Prostate gland (tissue), 2 donors: ENCODE data around the gene ARFRP1.

Experiments
- POLR2A ChIP-seq: fragments of 450-650 bp; IDR thresholded peaks from one replicate; pipeline ENCODE4 v1.6.1; 2016; ENCODE audit warnings: antibody characterized with exemption, mild to moderate bottlenecking
- POLR2AphosphoS5 ChIP-seq: sonication (generic); formaldehyde crosslinking; IDR thresholded peaks from one replicate; pipeline ENCODE4 v1.6.1; 2017; ENCODE audit warnings: antibody characterized with exemption
- TF ChIP-seq, protein P1 (sequence below), 4 experiments: fragments of 200-600 bp in 2 of 4; fragments of 450-650 bp in 2 of 4; sonication (generic) in 2 of 4; IDR thresholded peaks; 1 replicate in 3 of 4; 2 replicates in 1 of 4; pipeline ENCODE4 v1.5.1; 2016 to 2019; ENCODE audit warnings: antibody characterized with exemption in 4 of 4, mild to moderate bottlenecking in 2 of 4, moderate library complexity in 2 of 4

- TF ChIP-seq POLR2A (no peak), POLR2AphosphoS5 (no peak)
- TF ChIP-seq, protein P1, sequence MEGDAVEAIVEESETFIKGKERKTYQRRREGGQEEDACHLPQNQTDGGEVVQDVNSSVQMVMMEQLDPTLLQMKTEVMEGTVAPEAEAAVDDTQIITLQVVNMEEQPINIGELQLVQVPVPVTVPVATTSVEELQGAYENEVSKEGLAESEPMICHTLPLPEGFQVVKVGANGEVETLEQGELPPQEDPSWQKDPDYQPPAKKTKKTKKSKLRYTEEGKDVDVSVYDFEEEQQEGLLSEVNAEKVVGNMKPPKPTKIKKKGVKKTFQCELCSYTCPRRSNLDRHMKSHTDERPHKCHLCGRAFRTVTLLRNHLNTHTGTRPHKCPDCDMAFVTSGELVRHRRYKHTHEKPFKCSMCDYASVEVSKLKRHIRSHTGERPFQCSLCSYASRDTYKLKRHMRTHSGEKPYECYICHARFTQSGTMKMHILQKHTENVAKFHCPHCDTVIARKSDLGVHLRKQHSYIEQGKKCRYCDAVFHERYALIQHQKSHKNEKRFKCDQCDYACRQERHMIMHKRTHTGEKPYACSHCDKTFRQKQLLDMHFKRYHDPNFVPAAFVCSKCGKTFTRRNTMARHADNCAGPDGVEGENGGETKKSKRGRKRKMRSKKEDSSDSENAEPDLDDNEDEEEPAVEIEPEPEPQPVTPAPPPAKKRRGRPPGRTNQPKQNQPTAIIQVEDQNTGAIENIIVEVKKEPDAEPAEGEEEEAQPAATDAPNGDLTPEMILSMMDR (IDR thresholded peaks at IDR 0.05), result no peak
Measured at GRCh38 chr20:63678071-63678470, 29.7 kb downstream of the ARFRP1 start.
